ENCODE measurements around the gene RSF1.

- TF ChIP-seq CTCF (IDR thresholded peaks at IDR 0.05) (no peak), POLR2A (IDR thresholded peaks at IDR 0.05; ENCODE audit: low read depth) (no peak), POLR2AphosphoS5 (IDR thresholded peaks at IDR 0.05) (no peak), EP300 (IDR thresholded peaks at IDR 0.05) (no peak)
Measured at GRCh38 chr11:77833302-77833701, 12.8 kb upstream of the RSF1 start.

All from esophagus muscularis mucosa (tissue), 4 donors.